Effector memory CD4-positive, alpha-beta T cell (primary cell): ENCODE data around the gene KCNV2.

Source experiments
- DNase-seq, 3 donors: peaks; one replicate each; pipeline ENCODE4 v3.0.0-alpha.2; 2020
- H3K27ac ChIP-seq: 2 replicates; pipeline ENCODE4 v1.7.0; 2013; ENCODE audit warnings: mild to moderate bottlenecking, low read length, moderate library complexity; ENCODE audit not compliant: insufficient read depth, poor library complexity, severe bottlenecking
- H3K27me3 ChIP-seq: replicated peaks from 2 replicates; pipeline ENCODE4 v1.7.0; 2013; ENCODE audit warnings: mild to moderate bottlenecking, low read length; ENCODE audit not compliant: insufficient read depth, control insufficient read depth, poor library complexity, severe bottlenecking
- H3K36me3 ChIP-seq: 2 replicates; pipeline ENCODE4 v1.7.0; 2013; ENCODE audit warnings: mild to moderate bottlenecking, low read length, moderate library complexity; ENCODE audit not compliant: control insufficient read depth, insufficient read depth
- H3K4me1 ChIP-seq: 2 replicates; pipeline ENCODE4 v1.7.0; 2013; ENCODE audit warnings: low read length, mild to moderate bottlenecking; ENCODE audit not compliant: control insufficient read depth, insufficient read depth, poor library complexity, severe bottlenecking
- H3K4me3 ChIP-seq: 2 replicates; pipeline ENCODE4 v1.7.0; 2013; ENCODE audit warnings: low read length, low read depth, mild to moderate bottlenecking; ENCODE audit not compliant: insufficient read depth, poor library complexity, severe bottlenecking
- H3K9me3 ChIP-seq: 2 replicates; pipeline ENCODE4 v1.7.0; 2013; ENCODE audit warnings: mild to moderate bottlenecking, low read length, moderate library complexity; ENCODE audit not compliant: control insufficient read depth

The KCNV2 gene

GRCh38 chr9:2745560-2746380 lies 28.5 kb downstream of the KCNV2 start:
- H3K4me1 ChIP-seq, result no peaks in the 10 kb centered on the region
- no peak overlapping the region for H3K4me3 ChIP-seq
- H3K27ac ChIP-seq, result no peak overlapping the region
- no peaks in the 10 kb centered on the region for H3K9me3 ChIP-seq
- H3K27me3 ChIP-seq, result no peaks in the 10 kb centered on the region
- no peak for DNase-seq
- H3K36me3 ChIP-seq, result no peaks in the 10 kb centered on the region

GRCh38 chr9:2749485-2749884 lies 32.2 kb downstream of the KCNV2 start:
- no peaks in the 10 kb centered on the region for H3K36me3 ChIP-seq
- no peak for DNase-seq
- H3K4me3 ChIP-seq, result no peak overlapping the region
- H3K4me1 ChIP-seq, result no peaks in the 10 kb centered on the region
- H3K9me3 ChIP-seq, result no peaks in the 10 kb centered on the region
- no peaks in the 10 kb centered on the region for H3K27me3 ChIP-seq
- H3K27ac ChIP-seq, result no peak overlapping the region

- Histone ChIP-seq H3K27ac (no peak overlapping the region), H3K4me3 (no peak overlapping the region), H3K4me1 (no peaks in the 10 kb centered on the region), H3K9me3 (no peaks in the 10 kb centered on the region), H3K36me3 (no peaks in the 10 kb centered on the region), H3K27me3 (no peaks in the 10 kb centered on the region)
- no peak for DNase-seq
Observed at GRCh38 chr9:2755285-2755684, 38.0 kb downstream of the KCNV2 start.

- H3K4me1 ChIP-seq, result no peaks in the 10 kb centered on the region
- H3K27ac ChIP-seq, result no peak overlapping the region
- H3K9me3 ChIP-seq, result no peaks in the 10 kb centered on the region
- no peaks in the 10 kb centered on the region for H3K27me3 ChIP-seq
- H3K4me3 ChIP-seq, result no peak overlapping the region
- DNase-seq, result no peak
- no peaks in the 10 kb centered on the region for H3K36me3 ChIP-seq
Observed at GRCh38 chr9:2758162-2758897, 41.0 kb downstream of the KCNV2 start.

GRCh38 chr9:2758898-2759510 lies 41.7 kb downstream of the KCNV2 start:
- H3K4me1 ChIP-seq, result no peaks in the 10 kb centered on the region
- no peaks in the 10 kb centered on the region for H3K9me3 ChIP-seq
- no peaks in the 10 kb centered on the region for H3K27me3 ChIP-seq
- no peaks in the 10 kb centered on the region for H3K36me3 ChIP-seq
- DNase-seq, result no peak
- no peak overlapping the region for H3K4me3 ChIP-seq
- H3K27ac ChIP-seq, result no peak overlapping the region

GRCh38 chr9:2761424-2761823 lies 44.1 kb downstream of the KCNV2 start:
- Histone ChIP-seq H3K4me3 (no peak overlapping the region), H3K27ac (no peak overlapping the region), H3K27me3 (no peaks in the 10 kb centered on the region), H3K36me3 (no peaks in the 10 kb centered on the region), H3K9me3 (no peaks in the 10 kb centered on the region), H3K4me1 (no peaks in the 10 kb centered on the region)
- DNase-seq, result no peak

GRCh38 chr9:2764353-2764752 lies 47.0 kb downstream of the KCNV2 start:
- Histone ChIP-seq H3K4me3 (no peak overlapping the region), H3K36me3 (peaks cover 4% of the 10 kb centered on the region), H3K9me3 (no peaks in the 10 kb centered on the region), H3K27me3 (no peaks in the 10 kb centered on the region), H3K27ac (no peak overlapping the region), H3K4me1 (no peaks in the 10 kb centered on the region)
- no peak for DNase-seq

- no peak overlapping the region for H3K4me3 ChIP-seq
- peaks cover 13% of the 10 kb centered on the region for H3K36me3 ChIP-seq
- no peaks in the 10 kb centered on the region for H3K27me3 ChIP-seq
- no peaks in the 10 kb centered on the region for H3K4me1 ChIP-seq
- no peak for DNase-seq
- no peaks in the 10 kb centered on the region for H3K9me3 ChIP-seq
- no peak overlapping the region for H3K27ac ChIP-seq
Observed at GRCh38 chr9:2765250-2765880, 48.1 kb downstream of the KCNV2 start.

- DNase-seq, result no peak
- Histone ChIP-seq H3K36me3 (peaks cover 18% of the 10 kb centered on the region), H3K9me3 (no peaks in the 10 kb centered on the region), H3K4me3 (no peak overlapping the region), H3K4me1 (no peaks in the 10 kb centered on the region), H3K27ac (no peak overlapping the region), H3K27me3 (no peaks in the 10 kb centered on the region)
Observed at GRCh38 chr9:2767800-2768677, 50.7 kb downstream of the KCNV2 start.
